ENCODE measurements around the gene MRPL28. TPM values are rescaled to one million over a fixed set of nuclear protein-coding genes. Genes with fewer than 3 reads are reported as not detected.
A peak's percentile ranks its signal among the peaks of the same experiment; 100 is the strongest.
"Not testable (repeated sequence)": the region's sequence is repeated elsewhere in the genome, so short reads cannot be mapped to it uniquely, and the experiment has no call there.

Gene MRPL28
- total and polyA plus RNA-seq, 2 experiments from 2014 or later, result 88.1 to 126 TPM

GRCh38 chr16:387761-388666 is 17.7 kb upstream of the MRPL28 start:
- Histone ChIP-seq H3K4me2 (peak overlapping the region; percentile 71), H2AFZ (peak overlapping the region; percentile 14), H3K4me1 (ENCODE audit: insufficient read depth) (peaks cover 35% of the 10 kb centered on the region), H3K4me3 (peak overlapping the region; percentile 15), H3K79me2 (peaks cover 17% of the 10 kb centered on the region), H3K27ac (peak overlapping the region; percentile 88)
- not testable (repeated sequence) for H3K9me2 ChIP-seq (replicated peaks; ENCODE audit: insufficient read depth); H3K9me3 ChIP-seq (ENCODE audit: low read depth); H3K27me3 ChIP-seq; H3K36me3 ChIP-seq (replicated peaks; ENCODE audit: insufficient read depth, low read depth); H4K20me1 ChIP-seq (ENCODE audit: insufficient read depth, poor library complexity, severe bottlenecking)
- TF ChIP-seq, protein P1, sequence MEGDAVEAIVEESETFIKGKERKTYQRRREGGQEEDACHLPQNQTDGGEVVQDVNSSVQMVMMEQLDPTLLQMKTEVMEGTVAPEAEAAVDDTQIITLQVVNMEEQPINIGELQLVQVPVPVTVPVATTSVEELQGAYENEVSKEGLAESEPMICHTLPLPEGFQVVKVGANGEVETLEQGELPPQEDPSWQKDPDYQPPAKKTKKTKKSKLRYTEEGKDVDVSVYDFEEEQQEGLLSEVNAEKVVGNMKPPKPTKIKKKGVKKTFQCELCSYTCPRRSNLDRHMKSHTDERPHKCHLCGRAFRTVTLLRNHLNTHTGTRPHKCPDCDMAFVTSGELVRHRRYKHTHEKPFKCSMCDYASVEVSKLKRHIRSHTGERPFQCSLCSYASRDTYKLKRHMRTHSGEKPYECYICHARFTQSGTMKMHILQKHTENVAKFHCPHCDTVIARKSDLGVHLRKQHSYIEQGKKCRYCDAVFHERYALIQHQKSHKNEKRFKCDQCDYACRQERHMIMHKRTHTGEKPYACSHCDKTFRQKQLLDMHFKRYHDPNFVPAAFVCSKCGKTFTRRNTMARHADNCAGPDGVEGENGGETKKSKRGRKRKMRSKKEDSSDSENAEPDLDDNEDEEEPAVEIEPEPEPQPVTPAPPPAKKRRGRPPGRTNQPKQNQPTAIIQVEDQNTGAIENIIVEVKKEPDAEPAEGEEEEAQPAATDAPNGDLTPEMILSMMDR (IDR thresholded peaks at IDR 0.05; ENCODE audit: poor library complexity), result peak; percentile 28
- DNase-seq (ENCODE audit: low spot score), result peak; percentile 71
- WGBS (ENCODE audit: low lambda C conversion rate, missing lambda C conversion rate), result 14% methylated on average over 20 of the region's 20 CpGs

GRCh38 chr16:386641-387156 is 16.4 kb upstream of the MRPL28 start:
- Histone ChIP-seq H3K4me3 (no peak overlapping the region), H3K36me3 (replicated peaks; ENCODE audit: insufficient read depth, low read depth) (no peaks in the 10 kb centered on the region), H3K9me3 (ENCODE audit: low read depth) (no peaks in the 10 kb centered on the region), H3K4me2 (peak overlapping the region; percentile 71), H2AFZ (no peak overlapping the region), H4K20me1 (ENCODE audit: insufficient read depth, poor library complexity, severe bottlenecking) (no peaks in the 10 kb centered on the region), H3K4me1 (ENCODE audit: insufficient read depth) (peaks cover 40% of the 10 kb centered on the region), H3K27ac (peak overlapping the region; percentile 88), H3K9me2 (replicated peaks; ENCODE audit: insufficient read depth) (no peaks in the 10 kb centered on the region), H3K79me2 (peaks cover 17% of the 10 kb centered on the region), H3K27me3 (no peaks in the 10 kb centered on the region)
- DNase-seq (ENCODE audit: low spot score), result peak; percentile 10
- TF ChIP-seq, protein P1 (IDR thresholded peaks at IDR 0.05; ENCODE audit: poor library complexity), result no peak
- TF ChIP-seq EZH2phosphoT487 (IDR thresholded peaks at IDR 0.05; ENCODE audit: low read depth, severe bottlenecking, unreplicated experiment) (no peak), EZH2 (IDR thresholded peaks at IDR 0.05; ENCODE audit: borderline replicate concordance) (no peak)
- 77% methylated on average over 19 of the region's 19 CpGs for WGBS (ENCODE audit: low lambda C conversion rate, missing lambda C conversion rate)

- peak; percentile 82 for DNase-seq (ENCODE audit: low spot score)
- TF ChIP-seq EZH2 (IDR thresholded peaks at IDR 0.05; ENCODE audit: borderline replicate concordance) (no peak), EZH2phosphoT487 (IDR thresholded peaks at IDR 0.05; ENCODE audit: low read depth, severe bottlenecking, unreplicated experiment) (no peak)
- TF ChIP-seq, protein P1 (IDR thresholded peaks at IDR 0.05; ENCODE audit: poor library complexity), result no peak
- H2AFZ ChIP-seq, result no peak overlapping the region
- H3K9me3 ChIP-seq (ENCODE audit: low read depth), result no peaks in the 10 kb centered on the region
- WGBS (ENCODE audit: low lambda C conversion rate, missing lambda C conversion rate), result 17% methylated on average over 31 of the region's 33 CpGs
- H3K4me2 ChIP-seq, result peak overlapping the region; percentile 98
- H3K79me2 ChIP-seq, result peaks cover 30% of the 10 kb centered on the region
- peaks cover 8% of the 10 kb centered on the region for H4K20me1 ChIP-seq (ENCODE audit: insufficient read depth, poor library complexity, severe bottlenecking)
- peaks cover 40% of the 10 kb centered on the region for H3K4me1 ChIP-seq (ENCODE audit: insufficient read depth)
- H3K36me3 ChIP-seq (replicated peaks; ENCODE audit: insufficient read depth, low read depth), result no peaks in the 10 kb centered on the region
- H3K4me3 ChIP-seq, result peak overlapping the region; percentile 98
- H3K27ac ChIP-seq, result peak overlapping the region; percentile 91
- H3K9me2 ChIP-seq (replicated peaks; ENCODE audit: insufficient read depth), result no peaks in the 10 kb centered on the region
- no peaks in the 10 kb centered on the region for H3K27me3 ChIP-seq
These were observed 13.2 kb upstream of the MRPL28 start for GRCh38 chr16:383326-384051.

All from hepatocyte (in vitro differentiated cells).